ENCODE measurements around the gene SPSB1. TPM values are rescaled to one million over a fixed set of nuclear protein-coding genes. Genes with fewer than 3 reads are reported as not detected.

The SPSB1 gene
- polyA plus RNA-seq (ENCODE audit: insufficient read length), result 9.8 TPM
- long read RNA-seq, donor 1, transcript SPSB1-201 (3 exons, 3,120 nt), result major isoform, 9 of 11 reads
- long read RNA-seq, donor 1, partial matches to known transcripts, result 0 of 11 reads
- long read RNA-seq, donor 1, other reads (novel, unspliced or antisense), result 0 of 11 reads
- long read RNA-seq, donor 2, transcript SPSB1-201 (3 exons, 3,120 nt), result major isoform, 5 of 5 reads
- long read RNA-seq, donor 2, partial matches to known transcripts, result 0 of 5 reads
- long read RNA-seq, donor 2, other reads (novel, unspliced or antisense), result 0 of 5 reads
- long read RNA-seq, donor 3, partial matches to known transcripts, result 16 of 18 reads
- long read RNA-seq, donor 3, other reads (novel, unspliced or antisense), result 0 of 18 reads
- long read RNA-seq, donor 4, result 0 reads
- long read RNA-seq, donor 5, transcript SPSB1-201 (3 exons, 3,120 nt), result major isoform, 5 of 6 reads
- long read RNA-seq, donor 5, partial matches to known transcripts, result 0 of 6 reads
- long read RNA-seq, donor 5, other reads (novel, unspliced or antisense), result 0 of 6 reads
- long read RNA-seq, donor 6, partial matches to known transcripts, result 0 of 2 reads
- long read RNA-seq, donor 6, other reads (novel, unspliced or antisense), result 0 of 2 reads
- long read RNA-seq, donor 7, transcript SPSB1-201 (3 exons, 3,120 nt), result major isoform, 10 of 11 reads
- long read RNA-seq, donor 7, partial matches to known transcripts, result 0 of 11 reads
- long read RNA-seq, donor 7, other reads (novel, unspliced or antisense), result 0 of 11 reads
- long read RNA-seq, donor 8, partial matches to known transcripts, result 0 of 2 reads
- long read RNA-seq, donor 8, other reads (novel, unspliced or antisense), result 0 of 2 reads

DNA sequence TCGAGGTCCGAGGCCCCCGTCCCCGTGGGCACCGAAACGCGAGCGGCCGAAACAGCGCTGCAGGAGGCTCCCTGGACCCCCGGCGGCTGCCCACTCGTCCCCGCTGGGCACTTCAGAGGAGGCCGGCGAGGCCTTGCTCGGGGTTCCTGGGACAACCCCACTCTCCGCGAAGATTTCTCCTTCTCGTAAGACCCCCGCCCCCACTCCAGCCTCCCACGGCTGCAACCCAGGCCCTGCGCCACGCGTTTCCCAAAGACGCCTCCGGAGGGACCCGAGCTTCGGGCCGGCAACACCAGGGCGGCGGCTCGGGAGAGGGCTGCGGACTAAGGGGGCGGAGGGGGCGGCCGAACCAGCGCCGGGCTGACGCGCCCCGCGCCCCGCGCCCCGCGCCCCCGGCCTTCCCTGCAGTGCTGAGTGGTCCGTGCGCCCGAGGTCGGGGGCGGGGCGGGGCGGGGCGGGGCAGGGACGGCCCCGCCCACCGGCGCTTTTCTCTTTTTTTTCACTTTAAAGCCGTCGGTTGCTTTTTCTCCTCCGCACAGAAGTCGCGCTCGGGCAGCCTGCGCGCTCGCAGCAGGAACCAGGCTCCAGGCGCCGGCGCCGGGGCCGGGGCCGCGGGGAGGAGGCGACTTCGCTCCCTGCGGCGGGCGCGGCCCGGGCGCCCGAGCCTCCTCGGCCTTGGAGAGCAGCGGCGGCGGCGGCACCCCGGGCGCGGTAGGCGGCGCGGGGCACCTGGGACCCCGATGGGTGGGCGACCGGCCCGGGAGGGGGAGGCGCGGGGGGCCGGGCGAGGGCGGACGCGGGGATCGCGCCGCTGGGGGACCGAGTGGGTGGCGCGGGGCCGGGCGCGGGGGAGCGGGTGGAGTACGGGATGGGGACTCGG, at the start of gene SPSB1:
TSS of gene SPSB1 (plus strand) at position 534 of the 880 bp plus-strand sequence. CDS start 62,998 bp downstream, outside the sequence.
- peak; percentile 75 for DNase-seq

GRCh38 chr1:9243066-9243739, 49.5 kb upstream of the SPSB1 start:
- DNase-seq, result no peak

- DNase-seq, result no peak
These were observed 48.0 kb upstream of the SPSB1 start for GRCh38 chr1:9244501-9245229.

DNA sequence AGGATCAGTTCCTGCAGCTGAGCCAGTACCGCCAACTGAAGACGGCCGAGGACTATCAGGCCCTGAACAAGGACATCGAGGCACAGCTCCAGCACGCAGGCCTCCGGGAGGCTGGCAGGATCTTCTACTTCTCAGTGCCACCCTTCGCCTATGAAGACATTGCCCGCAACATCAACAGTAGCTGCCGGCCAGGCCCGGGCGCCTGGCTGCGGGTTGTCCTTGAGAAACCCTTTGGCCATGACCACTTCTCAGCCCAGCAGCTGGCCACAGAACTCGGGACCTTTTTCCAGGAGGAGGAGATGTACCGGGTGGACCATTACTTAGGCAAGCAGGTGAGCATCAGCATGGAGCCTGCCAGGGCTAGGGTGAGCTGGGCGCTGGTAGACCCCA, 47.5 kb upstream of the SPSB1 start:
- DNase-seq, result no peak

GRCh38 chr1:9245661-9246060, 47.0 kb upstream of the SPSB1 start:
- no peak for DNase-seq

GRCh38 chr1:9246215-9246614, 46.5 kb upstream of the SPSB1 start:
- DNase-seq, result no peak

- no peak for DNase-seq
These were observed 45.6 kb upstream of the SPSB1 start for GRCh38 chr1:9246841-9247785.

DNA sequence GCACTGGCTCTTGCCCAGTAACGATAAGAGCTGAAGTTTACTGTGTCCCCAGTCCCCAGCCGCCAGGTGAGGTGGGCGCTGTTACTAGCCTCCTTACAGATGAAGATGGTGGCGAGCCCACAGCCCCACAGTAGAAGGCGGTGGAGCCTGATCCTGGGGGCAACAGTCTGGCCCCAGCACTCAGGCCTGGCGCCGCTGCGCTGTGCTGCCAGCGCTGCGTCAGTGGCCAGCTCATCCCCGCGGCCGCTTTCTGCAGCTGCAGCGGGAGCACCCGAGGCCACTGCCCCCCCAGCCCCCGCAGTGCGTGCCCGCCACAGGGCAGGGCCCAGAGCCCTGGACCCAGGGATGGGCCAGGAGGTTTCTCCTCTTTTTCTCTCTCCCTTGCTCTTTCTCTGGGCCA, 44.8 kb upstream of the SPSB1 start:
- no peak for DNase-seq

GRCh38 chr1:9248341-9249262, 44.1 kb upstream of the SPSB1 start:
- no peak for DNase-seq

- DNase-seq, result no peak
These were observed 43.5 kb upstream of the SPSB1 start for GRCh38 chr1:9249263-9249533.

- no peak for DNase-seq
These were observed 42.9 kb upstream of the SPSB1 start for GRCh38 chr1:9249534-9250410.

DNA sequence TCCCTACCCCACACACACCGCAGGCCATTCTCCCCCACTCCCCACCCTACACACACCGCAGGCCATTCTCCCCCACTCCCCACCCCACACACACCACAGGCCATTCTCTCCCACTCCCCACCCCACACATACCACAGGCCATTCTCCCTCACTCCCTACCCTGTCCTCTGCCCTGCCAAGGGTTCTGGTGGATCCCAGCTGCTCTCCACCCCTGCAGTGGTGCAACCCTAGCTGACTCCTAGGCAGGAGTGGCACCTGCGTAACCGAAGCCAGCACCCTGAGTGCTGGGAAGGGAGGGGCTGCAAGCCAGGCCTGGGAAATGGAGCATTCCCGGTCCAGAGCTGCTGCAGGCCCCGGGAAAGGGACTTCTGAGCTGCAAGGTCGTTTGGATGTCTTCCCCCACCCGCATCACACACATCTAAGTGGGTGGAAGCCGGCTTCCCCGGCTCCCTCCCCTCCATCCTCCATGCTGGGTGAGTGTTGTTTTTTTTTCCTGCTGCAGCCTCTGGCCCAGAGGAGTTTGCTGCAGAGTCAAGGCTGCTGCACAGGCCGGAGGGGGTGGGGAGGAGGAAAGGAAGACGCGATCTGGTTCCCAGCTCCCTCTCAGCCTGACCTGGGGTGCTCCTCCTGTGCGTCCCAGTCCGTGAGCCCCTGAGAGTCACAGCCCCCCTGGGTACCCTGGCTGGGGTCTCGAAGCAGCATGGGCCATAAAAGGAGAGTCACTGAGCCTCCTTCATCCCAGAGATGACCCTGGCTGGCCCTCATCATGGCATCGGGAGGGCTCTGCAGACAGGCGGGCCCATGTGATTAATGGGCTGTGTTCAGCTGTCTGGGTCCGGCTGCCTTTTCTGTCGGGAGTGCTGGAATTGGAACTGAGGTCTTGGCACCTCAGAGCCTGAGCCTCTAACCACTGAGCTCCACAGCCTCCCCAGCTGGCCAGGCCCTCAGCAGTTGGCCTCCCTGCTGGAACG, 42.0 kb upstream of the SPSB1 start:
- DNase-seq, result no peak

- no peak for DNase-seq
These were observed 41.2 kb upstream of the SPSB1 start for GRCh38 chr1:9251501-9251900.

DNA sequence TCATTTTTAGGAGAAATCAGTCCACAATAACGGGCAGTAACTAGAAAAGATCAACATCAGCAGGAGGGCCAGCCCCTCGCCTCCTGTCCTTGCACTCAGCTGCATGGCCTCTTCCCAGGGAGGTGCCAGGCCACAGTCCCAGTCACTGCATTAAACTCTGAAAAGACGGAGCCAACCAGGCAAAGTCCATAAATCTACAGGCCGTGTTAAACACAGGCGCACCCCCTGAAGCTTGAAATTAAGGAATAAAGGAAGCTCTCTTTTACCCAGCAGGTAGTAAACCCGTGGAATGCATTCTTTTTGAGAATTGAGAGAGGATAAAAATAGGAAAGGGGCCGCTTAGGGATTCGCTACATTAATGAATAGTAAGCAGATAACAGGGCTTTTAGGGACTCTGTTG, 39.7 kb upstream of the SPSB1 start:
- DNase-seq, result no peak

- DNase-seq, result no peak
These were observed 39.1 kb upstream of the SPSB1 start for GRCh38 chr1:9253453-9254105.

GRCh38 chr1:9256332-9256731, 36.4 kb upstream of the SPSB1 start:
- no peak for DNase-seq

All from left kidney (tissue), 8 donors.